HEK293 (cell line): ENCODE results near the gene SMURF1.

Experiments
- ZNF274 ChIP-seq, 2 experiments: fragments of 200-500 bp in 1 of 2; fragments of 450-650 bp in 1 of 2; sonication (Bioruptor generic) in 1 of 2; formaldehyde crosslinking in 1 of 2; IDR thresholded peaks; 2 replicates each; pipeline versions ENCODE4 v1.5.1 to v1.6.1; 2014 to 2016; ENCODE audit warnings: borderline replicate concordance in 1 of 2, inconsistent platforms in 1 of 2, low read length in 1 of 2, missing biosample characterization in 1 of 2, missing genetic modification characterization in 1 of 2
- TF ChIP-seq, protein P1 (sequence below): fragments of 450-650 bp; formaldehyde crosslinking; IDR thresholded peaks from 2 replicates; pipeline ENCODE4 v1.5.1; 2016; ENCODE audit warnings: missing biosample characterization, missing genetic modification characterization
- TF ChIP-seq, protein P2 (sequence below): fragments of 450-650 bp; formaldehyde crosslinking; IDR thresholded peaks from 2 replicates; pipeline ENCODE4 v1.5.1; 2016; ENCODE audit warnings: missing biosample characterization, missing genetic modification characterization

DNA sequence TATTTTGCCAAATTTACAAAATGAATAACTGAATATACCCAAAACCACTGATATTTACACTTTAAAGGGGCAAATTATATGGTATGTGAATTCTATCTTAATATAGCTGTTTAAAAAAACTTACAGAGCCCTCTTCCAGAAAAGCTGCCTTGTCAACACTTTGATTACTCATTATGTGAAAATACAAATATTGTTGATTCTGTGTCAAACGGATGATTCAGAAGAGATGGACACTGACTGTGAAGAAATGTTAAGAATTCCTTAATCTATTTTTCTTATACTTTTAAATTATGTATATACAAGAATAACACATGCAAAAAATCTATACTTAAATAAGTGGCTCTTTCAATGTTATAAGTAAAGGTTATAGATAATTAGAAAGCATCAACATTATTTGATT lies 41.5 kb downstream of the SMURF1 start:
- TF ChIP-seq, protein P1, sequence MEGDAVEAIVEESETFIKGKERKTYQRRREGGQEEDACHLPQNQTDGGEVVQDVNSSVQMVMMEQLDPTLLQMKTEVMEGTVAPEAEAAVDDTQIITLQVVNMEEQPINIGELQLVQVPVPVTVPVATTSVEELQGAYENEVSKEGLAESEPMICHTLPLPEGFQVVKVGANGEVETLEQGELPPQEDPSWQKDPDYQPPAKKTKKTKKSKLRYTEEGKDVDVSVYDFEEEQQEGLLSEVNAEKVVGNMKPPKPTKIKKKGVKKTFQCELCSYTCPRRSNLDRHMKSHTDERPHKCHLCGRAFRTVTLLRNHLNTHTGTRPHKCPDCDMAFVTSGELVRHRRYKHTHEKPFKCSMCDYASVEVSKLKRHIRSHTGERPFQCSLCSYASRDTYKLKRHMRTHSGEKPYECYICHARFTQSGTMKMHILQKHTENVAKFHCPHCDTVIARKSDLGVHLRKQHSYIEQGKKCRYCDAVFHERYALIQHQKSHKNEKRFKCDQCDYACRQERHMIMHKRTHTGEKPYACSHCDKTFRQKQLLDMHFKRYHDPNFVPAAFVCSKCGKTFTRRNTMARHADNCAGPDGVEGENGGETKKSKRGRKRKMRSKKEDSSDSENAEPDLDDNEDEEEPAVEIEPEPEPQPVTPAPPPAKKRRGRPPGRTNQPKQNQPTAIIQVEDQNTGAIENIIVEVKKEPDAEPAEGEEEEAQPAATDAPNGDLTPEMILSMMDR (tag by site-specific recombination): no peak
- no peak for TF ChIP-seq ZNF274 (IDR thresholded peaks at IDR 0.05; ENCODE audit: low read length)
- no peak for TF ChIP-seq ZNF274 (tag by site-specific recombination; IDR thresholded peaks at IDR 0.05; ENCODE audit: borderline replicate concordance)
- TF ChIP-seq, protein P2, sequence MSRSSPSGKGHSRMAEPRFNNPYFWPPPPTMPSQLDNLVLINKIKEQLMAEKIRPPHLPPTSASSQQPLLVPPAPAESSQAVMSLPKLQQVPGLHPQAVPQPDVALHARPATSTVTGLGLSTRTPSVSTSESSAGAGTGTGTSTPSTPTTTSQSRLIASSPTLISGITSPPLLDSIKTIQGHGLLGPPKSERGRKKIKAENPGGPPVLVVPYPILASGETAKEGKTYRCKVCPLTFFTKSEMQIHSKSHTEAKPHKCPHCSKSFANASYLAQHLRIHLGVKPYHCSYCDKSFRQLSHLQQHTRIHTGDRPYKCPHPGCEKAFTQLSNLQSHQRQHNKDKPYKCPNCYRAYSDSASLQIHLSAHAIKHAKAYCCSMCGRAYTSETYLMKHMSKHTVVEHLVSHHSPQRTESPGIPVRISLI (tag by site-specific recombination): no peak
